ENCODE results near the gene PARD3B. TPM values are rescaled to one million over a fixed set of nuclear protein-coding genes. Genes with fewer than 3 reads are reported as not detected.

Gene PARD3B
- total RNA-seq, 1 donor from 2014 or later, result 6.8 TPM

DNA sequence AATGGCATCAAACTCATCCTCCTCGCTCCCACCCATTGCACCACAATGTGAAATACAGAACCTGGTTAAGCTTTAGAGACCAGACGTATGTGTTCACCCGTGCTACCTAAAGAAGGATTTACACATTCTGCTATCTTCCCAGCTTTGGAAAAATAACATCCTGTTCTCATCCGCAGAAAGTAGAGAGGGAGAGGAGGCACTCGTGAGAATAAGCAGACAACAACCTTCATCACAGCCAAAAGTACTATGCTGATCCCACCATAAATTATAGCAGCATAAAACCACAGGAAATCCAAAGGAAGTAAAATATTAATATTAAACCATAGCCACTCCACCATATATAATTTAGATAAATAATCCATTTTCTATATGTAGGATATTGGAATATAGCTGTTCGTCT is 1025.4 kb downstream of the PARD3B start:
- ATAC-seq (ENCODE audit: poor library complexity) (no peak), DNase-seq (no peak)
- intact Hi-C loops (cut with DNase I), result loop anchor here (10.0 kb wide), 1 partner anchor 236 kb away; no protein-coding TSS in a partner anchor

DNA sequence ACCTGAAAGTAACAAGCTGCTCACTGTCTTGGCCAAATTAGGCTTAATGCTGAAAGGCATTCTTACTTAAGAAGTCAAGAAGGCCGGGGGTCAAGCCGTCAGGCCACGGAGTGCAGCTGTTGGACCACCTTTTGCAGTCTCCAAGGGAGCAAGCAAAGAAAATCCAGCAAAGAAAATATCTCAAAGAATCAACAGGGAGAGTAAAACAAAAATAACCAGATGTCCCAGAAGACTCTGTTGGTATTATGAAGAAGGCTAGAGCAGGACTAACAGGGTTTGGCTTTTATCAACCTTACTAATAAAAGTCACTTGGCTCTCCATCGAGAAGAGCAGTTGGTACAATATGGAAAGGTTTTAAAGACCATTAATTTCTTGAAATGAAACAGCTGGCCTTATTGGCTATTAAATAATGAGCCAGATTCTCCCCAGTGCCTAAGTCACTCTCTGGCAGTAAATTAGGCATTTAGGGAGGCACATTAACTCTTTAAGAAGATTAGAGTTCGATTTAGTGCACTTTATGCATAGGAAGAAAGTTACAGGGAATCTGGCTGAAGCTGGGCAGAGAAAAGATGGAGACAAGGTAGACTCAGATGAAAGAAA is 1026.2 kb downstream of the PARD3B start:
- ATAC-seq (ENCODE audit: poor library complexity) (no peak), DNase-seq (no peak)
- intact Hi-C loops (cut with DNase I), result loop anchor here (10.0 kb wide), 1 partner anchor 237 kb away; no protein-coding TSS in a partner anchor

DNA sequence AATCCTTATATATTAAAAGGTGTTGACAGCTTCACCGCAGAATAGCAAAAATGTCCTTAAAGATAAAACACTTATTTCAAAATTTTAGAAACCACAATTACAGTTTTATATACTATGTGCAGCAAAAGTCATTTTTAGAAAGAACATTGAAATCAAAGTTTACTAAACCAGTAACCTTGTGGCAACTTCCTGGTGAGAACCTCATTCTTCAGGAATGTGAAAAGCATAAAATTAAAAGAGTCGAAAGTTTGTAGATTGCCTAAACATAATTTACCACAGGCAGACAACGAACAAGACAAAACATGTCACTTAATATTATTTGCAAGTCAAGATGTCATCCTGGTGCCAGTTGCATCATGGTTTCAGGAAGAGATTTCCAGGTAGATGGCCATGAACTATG is 1028.7 kb downstream of the PARD3B start:
- no peak for DNase-seq
- intact Hi-C loops (cut with DNase I), result loop anchor here (10.0 kb wide), 1 partner anchor 239 kb away; no protein-coding TSS in a partner anchor
- no peak for ATAC-seq (ENCODE audit: poor library complexity)

DNA sequence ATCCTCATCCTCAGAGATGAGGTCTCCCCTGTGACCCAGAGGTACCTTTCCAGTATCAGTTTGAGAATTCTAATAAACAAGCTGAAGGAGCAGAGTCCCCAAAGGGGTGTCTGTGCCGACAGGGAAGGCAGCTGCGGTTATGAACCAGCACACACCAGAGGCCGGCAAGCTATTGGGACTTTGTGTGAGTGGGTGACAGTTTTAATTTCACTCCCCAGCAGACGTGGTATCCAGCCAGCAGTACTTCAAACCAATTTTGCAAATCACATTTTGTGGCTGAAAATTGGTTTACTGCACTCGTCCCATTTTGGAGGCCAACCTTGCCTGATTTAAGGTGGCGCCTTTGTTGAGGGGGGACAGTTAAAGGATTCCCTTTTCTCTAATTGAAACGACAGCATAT is 1034.1 kb downstream of the PARD3B start:
- intact Hi-C loops (cut with DNase I), result loop anchor here (10.0 kb wide), 1 partner anchor 245 kb away; no protein-coding TSS in a partner anchor
- DNase-seq (no peak), ATAC-seq (ENCODE audit: poor library complexity) (no peak)

DNA sequence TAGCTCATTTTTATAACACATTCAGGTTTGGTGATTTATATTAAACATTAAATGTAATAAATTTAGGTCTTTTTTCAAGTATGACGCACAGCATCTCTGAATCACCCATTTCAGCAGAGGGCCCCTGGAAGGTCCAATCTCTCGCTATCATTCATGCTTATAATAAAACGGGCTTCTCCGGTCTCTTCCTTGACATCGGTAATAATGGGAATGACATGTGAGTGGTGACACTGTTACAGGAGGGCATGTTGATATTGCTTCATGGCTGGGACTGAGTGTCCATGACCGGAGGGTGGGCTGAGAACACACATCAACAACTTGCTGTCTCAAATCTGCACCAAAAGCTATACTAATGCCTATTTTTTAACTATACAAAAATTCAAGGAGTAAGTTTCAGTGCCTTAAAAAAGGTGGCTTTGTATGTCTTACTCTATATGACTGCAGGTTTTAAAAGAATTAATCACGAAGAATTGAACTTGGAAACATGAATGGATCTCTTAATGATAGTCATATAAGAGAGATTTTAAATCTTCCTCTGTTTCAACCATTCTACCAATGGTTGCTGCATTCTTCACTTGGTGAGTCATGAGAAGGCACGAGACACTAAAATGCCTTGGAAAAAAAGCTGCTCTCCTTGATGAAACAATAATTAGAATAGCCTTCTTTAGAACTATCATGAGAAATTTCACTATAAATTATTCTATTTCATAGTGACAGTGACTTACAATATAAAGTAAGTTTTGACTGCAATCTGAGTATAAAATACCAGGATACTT is 1035.1 kb downstream of the PARD3B start:
- no peak for DNase-seq
- intact Hi-C loops (cut with DNase I), result no loop called here
- no peak for ATAC-seq (ENCODE audit: poor library complexity)

DNA sequence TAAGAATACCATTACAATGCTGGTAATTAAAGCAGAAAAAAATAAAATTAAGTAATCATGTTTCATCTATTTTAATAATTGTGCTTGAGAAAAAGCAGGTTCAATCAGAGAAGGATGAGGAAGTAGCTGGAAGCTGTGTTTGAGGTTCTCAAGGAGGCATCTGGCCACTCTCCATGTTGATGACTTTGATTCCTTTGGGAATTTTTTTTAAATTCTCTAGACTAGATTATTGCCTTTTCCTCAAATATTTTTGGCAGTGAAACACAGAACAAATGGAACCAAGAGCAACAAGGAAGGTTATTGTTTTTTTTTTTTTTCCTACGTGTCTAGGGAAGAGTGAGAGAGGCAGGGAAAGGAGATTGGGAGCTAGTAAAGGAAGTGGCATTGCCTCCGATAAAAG is 1037.1 kb downstream of the PARD3B start:
- intact Hi-C loops (cut with DNase I), result no loop called here
- DNase-seq (no peak), ATAC-seq (ENCODE audit: poor library complexity) (no peak)

DNA sequence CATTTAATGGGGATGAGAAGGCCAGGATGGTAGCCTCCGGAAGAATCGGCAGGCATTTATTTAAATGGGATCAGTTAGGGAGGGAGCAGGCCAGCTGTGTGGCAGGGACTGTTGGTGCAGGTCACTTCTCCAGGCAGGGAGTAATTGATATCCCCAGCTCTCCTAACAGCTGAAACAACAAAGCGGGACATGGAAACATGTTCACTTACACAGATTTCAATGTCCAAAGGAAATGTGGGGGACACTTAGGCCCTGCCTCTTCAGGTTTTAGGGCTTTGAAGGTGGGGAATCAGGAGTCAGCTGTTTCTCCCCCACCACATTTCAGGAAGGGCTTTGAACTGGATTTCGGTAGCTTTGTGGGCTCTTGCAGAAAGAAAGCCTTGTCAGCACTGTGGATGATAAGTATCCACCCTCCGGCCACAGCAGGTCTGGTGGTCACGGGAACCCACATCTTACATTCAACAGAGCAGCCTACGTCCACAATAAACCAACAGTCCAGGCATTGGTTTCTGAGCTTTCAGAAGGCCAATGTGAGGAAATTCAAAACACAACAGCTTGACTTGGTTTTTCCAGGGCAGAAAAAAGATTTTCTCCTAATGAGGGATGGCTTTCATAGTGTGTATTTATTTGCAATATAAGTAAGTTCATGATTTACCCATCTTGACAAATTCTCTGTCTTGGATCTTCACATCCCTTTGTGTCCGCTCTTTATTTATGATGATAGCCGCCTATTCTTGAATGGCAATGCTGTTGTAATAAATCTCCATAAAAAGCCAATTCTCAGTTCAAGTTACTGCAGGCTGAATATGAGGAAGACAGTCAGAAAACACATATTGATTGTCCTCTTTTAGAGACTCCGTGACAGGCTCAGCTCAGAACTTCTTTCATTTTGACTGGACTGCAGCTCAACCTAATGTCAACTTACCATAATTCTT is 1040.4 kb downstream of the PARD3B start:
- intact Hi-C loops (cut with DNase I), result no loop called here
- ATAC-seq (ENCODE audit: poor library complexity), result no peak
- no peak for DNase-seq

DNA sequence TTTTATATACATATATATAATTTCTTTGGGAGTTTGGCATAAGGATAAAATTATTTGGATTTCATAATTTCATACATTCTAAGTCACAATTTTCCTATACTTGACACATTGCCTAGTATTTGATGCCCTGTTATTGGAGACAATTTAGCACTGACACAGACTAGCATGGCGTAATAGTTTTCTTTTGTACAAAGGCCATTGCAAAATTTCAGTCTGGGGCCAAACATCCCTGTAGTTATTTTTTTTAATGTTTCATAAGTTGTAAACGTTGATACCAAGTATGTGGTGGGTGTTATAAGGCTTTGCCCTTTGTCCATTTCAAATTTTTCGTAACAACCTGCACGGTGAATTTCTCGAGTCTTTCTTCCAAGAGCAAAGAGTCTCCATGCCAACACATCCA is 1041.4 kb downstream of the PARD3B start:
- no peak for ATAC-seq (ENCODE audit: poor library complexity)
- no peak for DNase-seq
- intact Hi-C loops (cut with DNase I), result no loop called here

DNA sequence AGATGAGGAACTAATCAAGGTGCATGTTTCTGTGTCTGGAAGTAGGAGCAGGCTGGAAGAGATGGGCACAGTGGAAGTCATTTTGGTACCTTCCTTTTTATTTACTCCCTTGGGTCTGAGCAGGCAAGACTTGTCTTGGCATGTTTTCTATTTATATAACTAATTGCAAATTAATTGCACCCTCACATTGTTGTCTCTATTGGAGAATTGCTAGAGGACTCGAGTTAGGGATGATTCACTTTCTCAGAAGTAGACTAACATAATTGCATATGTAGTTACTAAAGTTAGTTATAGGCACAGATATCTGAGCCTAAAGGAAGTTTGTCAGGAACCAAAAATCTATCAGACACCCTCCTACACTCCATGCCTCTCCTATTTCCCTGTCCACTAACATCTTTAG is 1044.2 kb downstream of the PARD3B start:
- intact Hi-C loops (cut with DNase I), result no loop called here
- ATAC-seq (ENCODE audit: poor library complexity) (no peak), DNase-seq (no peak)

DNA sequence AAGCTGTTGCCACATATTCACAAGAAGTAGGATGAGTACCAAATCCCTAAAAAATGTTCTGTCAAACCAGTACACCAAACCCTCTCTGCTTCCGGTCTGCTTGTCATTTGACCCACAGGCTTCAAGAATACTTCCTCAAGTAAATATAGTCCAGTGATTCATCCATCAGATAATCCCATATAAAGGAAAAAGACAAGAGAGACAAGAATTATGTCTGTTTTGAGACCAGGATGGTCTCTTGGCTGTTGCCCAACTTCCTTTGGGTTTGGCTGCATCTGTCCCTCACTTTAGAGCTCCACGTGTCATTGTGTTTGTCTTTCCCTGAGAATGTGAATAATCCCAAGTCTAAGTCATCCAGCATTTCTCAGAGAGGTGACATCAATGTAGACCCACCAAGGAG is 1045.5 kb downstream of the PARD3B start:
- intact Hi-C loops (cut with DNase I), result no loop called here
- no peak for ATAC-seq (ENCODE audit: poor library complexity)
- DNase-seq, result no peak

DNA sequence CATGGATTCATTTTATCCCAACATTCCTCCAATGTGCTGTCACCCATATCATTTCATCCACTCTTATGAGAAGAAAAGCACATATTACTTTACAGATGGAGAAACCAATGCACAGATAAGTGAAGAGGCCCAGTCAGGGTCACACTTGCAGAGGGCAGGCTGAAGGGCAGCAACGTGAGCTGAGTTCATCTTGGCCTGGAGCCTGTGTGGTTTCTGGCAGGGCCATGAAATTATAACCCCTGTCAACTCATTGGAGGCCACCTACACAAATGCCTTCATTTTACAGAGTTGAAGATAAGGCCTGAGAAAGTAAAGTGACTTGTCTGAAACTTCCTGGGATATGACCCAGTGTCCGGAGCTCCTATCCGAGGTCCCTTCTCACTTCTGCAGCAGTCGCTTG is 1048.6 kb downstream of the PARD3B start:
- DNase-seq, result peak; percentile 42
- ATAC-seq (ENCODE audit: poor library complexity), result peak; percentile 84
- intact Hi-C loops (cut with DNase I), result no loop called here

DNA sequence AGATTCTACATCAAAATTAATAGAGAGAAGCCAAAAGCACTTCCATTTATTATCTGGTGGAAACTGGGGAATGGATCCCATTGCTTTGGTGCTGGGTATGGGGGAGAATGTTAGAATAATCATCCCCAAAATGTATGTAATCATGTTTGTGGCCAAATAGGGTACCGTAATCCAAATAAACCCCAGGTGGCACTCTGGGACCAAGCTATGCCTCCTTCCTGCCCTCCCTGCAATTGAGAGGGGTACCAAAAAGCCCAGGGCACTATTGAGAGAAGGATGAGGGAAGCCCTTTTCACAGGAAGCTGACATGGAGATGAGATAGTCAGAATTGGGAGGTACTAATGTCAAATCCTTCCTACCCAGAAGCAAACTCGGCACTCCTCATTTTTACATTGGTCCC is 1051.3 kb downstream of the PARD3B start:
- DNase-seq, result no peak
- ATAC-seq (ENCODE audit: poor library complexity), result no peak
- intact Hi-C loops (cut with DNase I), result no loop called here

DNA sequence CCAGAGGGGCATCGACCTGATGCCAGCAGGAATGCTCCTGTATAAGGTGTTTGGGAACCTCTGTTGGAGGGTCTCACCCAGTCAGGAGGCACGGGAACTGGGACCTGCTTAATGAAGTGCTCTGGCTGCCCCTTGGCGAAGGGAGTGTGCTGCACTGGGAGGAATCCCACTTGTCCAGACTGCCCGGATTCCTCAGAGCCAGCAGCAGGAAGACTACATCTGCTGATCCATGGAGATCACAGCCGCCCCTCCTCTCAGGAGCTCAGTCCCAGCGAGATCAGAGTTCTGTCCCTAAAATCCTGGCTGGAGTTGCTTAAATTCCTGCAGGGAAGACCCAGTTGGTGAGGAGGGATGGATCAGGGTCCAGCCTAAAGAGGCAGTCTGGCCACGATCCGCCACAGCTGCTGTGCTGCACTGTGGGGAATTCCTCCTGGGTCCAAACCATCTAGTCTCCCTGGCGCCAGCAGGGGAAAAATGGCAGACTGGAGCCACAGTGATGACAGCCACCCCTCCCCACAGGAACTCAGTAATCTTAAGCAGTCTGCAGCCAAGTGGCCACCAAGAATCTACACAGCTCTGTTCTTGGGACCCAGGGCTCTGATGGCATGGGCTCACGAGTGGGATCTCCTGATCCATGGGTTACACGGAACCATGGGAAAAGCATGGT is 1060.5 kb downstream of the PARD3B start:
- intact Hi-C loops (cut with DNase I), result no loop called here
- ATAC-seq (ENCODE audit: poor library complexity) (no peak), DNase-seq (no peak)

DNA sequence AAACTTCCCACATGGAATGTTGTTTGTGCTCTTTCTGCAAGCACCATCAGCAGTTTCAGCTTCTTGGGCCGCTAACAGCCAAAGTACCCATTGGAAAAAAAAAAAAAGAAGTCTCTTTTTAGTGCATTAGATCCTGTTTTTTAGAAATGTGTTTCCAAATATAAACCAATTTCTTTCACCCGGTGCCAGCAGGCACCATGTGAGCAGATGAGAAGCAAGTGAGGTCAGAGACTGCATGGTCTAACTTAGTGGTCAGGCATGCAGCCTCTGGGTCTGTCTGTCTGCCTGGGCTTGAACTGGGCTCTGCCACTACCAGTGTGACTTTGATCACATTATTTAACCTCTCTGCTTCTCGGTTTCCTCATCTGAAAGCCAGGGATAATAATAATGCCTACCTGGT is 1061.9 kb downstream of the PARD3B start:
- intact Hi-C loops (cut with DNase I), result no loop called here
- DNase-seq (no peak), ATAC-seq (ENCODE audit: poor library complexity) (no peak)

DNA sequence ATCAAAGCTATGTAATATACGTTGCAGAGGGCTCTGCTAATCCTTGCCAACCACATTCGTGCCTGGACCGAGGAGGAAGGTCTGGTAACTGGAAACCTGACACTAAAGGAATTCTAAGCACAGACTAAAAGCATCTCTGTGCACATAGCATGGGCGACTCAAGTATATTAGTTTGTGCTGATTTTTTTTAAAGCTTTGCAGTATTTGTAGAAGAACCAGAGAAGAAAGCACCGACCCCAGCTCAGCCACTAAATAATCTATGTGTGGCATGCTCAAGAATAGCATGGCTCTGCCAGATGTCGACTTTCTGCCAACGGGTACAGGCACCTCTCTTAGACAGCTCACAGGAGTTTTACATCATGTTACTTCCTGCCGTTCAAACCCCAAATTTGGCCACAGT is 1063.8 kb downstream of the PARD3B start:
- intact Hi-C loops (cut with DNase I), result no loop called here
- DNase-seq (no peak), ATAC-seq (ENCODE audit: poor library complexity) (no peak)

DNA sequence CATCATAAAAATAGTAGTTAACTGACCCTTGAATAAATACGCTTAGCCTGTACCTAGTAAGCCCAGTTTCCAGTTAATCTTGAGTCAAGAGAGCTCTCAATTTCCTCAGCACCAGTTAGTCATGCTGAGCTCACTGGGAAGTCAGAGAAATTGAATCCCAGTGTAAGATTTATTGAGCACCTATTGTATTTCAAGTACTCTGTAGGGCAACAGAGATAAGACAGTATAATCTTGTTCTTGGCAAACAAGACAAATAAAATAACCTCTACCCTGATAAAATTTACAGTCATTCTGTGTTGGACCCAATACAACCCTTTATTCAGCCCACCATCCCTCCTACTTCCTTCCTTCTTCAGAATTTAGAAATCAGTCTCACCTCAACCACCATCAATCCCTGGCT is 1065.2 kb downstream of the PARD3B start:
- DNase-seq (no peak), ATAC-seq (ENCODE audit: poor library complexity) (no peak)
- intact Hi-C loops (cut with DNase I), result no loop called here

DNA sequence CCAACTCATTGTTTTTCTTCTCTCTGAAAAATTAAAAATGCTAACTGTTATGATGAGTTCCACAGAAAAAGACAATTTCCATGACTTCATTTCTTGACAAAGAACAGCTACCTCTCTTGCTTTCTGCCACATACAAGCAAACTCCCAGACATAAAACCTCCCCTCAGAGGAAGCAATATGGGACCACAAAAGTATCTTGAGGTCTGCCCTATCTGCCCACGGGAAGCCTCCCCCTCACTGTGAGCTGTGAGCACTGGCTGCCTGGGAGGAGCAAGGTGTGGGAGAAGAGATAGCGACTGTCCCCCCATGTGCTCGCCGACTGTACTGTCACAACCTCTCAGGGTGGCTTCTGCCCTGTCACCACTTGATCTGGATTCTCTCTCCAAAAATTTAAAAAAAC is 1067.4 kb downstream of the PARD3B start:
- intact Hi-C loops (cut with DNase I), result no loop called here
- ATAC-seq (ENCODE audit: poor library complexity) (no peak), DNase-seq (no peak)

DNA sequence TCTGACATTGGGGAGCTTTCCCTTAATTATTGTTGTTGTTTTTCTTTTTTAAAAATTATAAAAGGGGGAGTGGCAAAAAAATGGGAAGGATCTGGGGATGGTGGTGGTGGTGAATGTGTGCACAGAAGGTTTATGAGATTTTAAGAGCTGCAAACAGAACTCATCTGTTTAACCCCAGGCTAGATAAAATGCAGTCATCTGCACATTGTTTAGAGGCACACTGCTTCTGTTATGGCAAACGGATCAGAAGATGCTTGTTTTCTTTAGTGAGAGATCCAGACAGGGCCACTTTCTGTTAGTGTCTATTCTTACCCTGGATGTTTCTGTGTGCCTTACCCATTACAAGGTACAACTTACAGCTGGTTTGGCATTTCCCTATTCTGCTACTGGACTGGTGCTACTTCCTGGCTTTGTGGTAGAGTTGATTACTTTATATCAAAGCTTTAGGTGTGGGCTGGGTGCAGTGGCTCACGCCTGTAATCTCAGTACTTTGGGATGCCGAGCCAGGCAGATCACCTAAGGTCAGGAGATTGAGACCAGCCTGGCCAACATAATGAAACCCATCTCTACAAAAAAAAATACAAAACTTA is 1068.8 kb downstream of the PARD3B start:
- ATAC-seq (ENCODE audit: poor library complexity) (no peak), DNase-seq (no peak)
- intact Hi-C loops (cut with DNase I), result no loop called here

DNA sequence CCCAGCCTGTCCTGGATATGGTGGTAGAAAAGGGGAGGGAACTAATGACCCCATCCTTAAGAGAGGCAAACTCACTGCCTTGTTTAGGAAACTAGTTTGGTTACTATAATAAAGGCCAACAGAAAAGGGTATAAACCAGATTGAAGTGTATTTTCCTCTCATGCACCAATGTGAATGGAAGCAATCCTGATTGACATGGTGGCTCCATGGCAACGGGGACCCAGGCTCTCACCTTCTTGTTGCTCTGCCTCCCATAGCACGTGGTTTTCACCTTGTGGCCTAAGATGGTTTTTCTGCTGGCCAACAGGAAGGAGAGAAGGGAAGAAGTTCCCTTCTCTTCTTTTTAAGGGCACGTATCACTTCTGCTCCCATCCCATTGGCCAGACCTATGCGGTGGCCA is 1069.7 kb downstream of the PARD3B start:
- DNase-seq, result no peak
- intact Hi-C loops (cut with DNase I), result no loop called here
- ATAC-seq (ENCODE audit: poor library complexity), result no peak
